ENCODE results near the gene TTC28. TPM values are rescaled to one million over a fixed set of nuclear protein-coding genes. Genes with fewer than 3 reads are reported as not detected.

TTC28 gene
- total RNA-seq, 1 donor from 2014 or later = 1.3 TPM

DNA sequence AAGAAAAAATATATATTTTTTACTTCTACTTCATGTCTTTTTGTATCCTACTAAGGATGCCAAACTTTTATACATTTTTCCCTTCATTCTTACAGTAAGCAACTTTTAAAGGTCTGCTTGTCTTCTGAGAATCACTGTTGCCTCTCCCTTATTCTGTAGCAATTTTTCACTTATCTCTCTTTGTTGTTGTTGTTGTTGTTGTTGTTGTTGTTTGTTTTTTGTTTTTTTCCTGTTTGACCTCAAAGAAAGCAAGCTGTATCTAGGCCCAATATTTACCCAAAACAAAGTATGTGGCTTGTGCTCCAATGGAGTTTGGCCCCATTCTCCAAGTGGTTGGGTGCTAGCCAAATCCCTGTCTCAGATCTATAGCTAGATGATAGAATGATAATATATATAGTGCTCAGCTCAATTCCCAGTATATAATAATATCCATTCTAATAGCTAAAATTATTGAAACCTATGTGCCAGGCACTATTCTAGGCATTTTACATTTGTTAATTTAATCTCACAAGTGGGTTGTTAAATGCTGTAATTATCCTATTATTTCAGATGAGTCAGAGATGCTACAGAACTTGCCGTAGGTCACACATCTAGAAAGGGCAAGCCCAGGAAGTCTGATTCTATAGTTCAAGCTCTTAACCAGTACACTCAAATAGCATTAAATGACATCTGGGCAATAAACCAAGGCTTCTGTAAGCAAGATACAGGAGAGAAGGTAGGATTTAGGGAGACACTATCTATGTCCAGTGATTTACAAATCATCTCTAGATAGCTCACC lies 555.5 kb downstream of the TTC28 start:
- Histone ChIP-seq H3K4me3 (ENCODE audit: low read depth, low read length) (no peak overlapping the region), H3K27me3 (ENCODE audit: control insufficient read depth, insufficient read depth, low read length) (no peaks in the 10 kb centered on the region), H3K36me3 (ENCODE audit: control insufficient read depth, insufficient read depth, low read length) (no peaks in the 10 kb centered on the region)
- FAIRE-seq (no peak), DNase-seq (ENCODE audit: low read depth) (peak; percentile 55)
- TF ChIP-seq, protein P1, sequence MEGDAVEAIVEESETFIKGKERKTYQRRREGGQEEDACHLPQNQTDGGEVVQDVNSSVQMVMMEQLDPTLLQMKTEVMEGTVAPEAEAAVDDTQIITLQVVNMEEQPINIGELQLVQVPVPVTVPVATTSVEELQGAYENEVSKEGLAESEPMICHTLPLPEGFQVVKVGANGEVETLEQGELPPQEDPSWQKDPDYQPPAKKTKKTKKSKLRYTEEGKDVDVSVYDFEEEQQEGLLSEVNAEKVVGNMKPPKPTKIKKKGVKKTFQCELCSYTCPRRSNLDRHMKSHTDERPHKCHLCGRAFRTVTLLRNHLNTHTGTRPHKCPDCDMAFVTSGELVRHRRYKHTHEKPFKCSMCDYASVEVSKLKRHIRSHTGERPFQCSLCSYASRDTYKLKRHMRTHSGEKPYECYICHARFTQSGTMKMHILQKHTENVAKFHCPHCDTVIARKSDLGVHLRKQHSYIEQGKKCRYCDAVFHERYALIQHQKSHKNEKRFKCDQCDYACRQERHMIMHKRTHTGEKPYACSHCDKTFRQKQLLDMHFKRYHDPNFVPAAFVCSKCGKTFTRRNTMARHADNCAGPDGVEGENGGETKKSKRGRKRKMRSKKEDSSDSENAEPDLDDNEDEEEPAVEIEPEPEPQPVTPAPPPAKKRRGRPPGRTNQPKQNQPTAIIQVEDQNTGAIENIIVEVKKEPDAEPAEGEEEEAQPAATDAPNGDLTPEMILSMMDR (IDR thresholded peaks at IDR 0.05; ENCODE audit: insufficient read depth, low read length, severe bottlenecking) = no peak

- Histone ChIP-seq H3K36me3 (ENCODE audit: control insufficient read depth, insufficient read depth, low read length) (no peaks in the 10 kb centered on the region), H3K4me3 (ENCODE audit: low read depth, low read length) (no peak overlapping the region), H3K27me3 (ENCODE audit: control insufficient read depth, insufficient read depth, low read length) (no peaks in the 10 kb centered on the region)
- TF ChIP-seq, protein P1 (IDR thresholded peaks at IDR 0.05; ENCODE audit: insufficient read depth, low read length, severe bottlenecking) = no peak
- DNase-seq (ENCODE audit: low read depth) (no peak), FAIRE-seq (no peak)
Measured at GRCh38 chr22:28120691-28121592, 558.7 kb downstream of the TTC28 start.

DNA sequence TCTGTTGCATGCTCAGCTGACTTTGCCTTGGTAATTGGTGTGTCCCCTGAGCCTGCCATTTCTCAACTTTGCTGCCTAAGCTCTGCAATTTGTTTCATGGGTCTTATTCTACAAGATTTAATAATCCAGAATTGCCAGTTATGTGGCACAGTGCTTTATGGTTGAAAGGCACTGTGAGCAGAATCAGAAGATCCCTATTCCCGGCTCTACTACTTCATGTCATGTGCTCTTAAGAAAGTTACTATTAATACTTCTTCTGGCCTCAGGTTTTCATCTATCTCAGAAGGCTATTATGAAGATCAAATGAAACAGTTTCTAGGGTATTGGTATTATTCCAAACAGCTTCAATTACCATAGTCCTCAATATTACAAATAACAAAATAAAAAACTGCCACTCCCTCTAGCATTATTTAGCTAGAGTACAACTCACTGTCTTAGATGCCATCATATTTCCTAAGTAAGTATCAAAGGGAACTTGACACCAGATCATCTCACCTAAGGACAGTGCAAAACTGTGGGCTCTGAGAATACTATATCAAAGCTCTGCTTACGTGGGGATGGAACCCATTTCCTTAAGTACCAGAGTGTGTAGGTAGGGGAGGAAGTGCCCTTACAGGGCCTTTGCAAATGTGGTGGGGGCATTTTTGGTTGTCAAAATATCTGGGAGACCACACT lies 560.5 kb downstream of the TTC28 start:
- no peak for FAIRE-seq

GRCh38 chr22:28116219-28116673 lies 563.4 kb downstream of the TTC28 start:
- Histone ChIP-seq H3K4me3 (ENCODE audit: low read depth, low read length) (no peak overlapping the region), H3K36me3 (ENCODE audit: control insufficient read depth, insufficient read depth, low read length) (no peaks in the 10 kb centered on the region), H3K27me3 (ENCODE audit: control insufficient read depth, insufficient read depth, low read length) (no peaks in the 10 kb centered on the region)
- peak; percentile 75 for FAIRE-seq
- TF ChIP-seq, protein P1 (IDR thresholded peaks at IDR 0.05; ENCODE audit: insufficient read depth, low read length, severe bottlenecking) = no peak
- DNase-seq (ENCODE audit: low read depth) = peak; percentile 97

More for the DNA sequence above, 560.5 kb downstream of the TTC28 start:
- no peak for DNase-seq (ENCODE audit: low read depth)
- TF ChIP-seq, protein P1 (IDR thresholded peaks at IDR 0.05; ENCODE audit: insufficient read depth, low read length, severe bottlenecking) = no peak
- H3K4me3 ChIP-seq (ENCODE audit: low read depth, low read length) = no peak overlapping the region
- H3K27me3 ChIP-seq (ENCODE audit: control insufficient read depth, insufficient read depth, low read length) = no peaks in the 10 kb centered on the region
- no peaks in the 10 kb centered on the region for H3K36me3 ChIP-seq (ENCODE audit: control insufficient read depth, insufficient read depth, low read length)

DNA sequence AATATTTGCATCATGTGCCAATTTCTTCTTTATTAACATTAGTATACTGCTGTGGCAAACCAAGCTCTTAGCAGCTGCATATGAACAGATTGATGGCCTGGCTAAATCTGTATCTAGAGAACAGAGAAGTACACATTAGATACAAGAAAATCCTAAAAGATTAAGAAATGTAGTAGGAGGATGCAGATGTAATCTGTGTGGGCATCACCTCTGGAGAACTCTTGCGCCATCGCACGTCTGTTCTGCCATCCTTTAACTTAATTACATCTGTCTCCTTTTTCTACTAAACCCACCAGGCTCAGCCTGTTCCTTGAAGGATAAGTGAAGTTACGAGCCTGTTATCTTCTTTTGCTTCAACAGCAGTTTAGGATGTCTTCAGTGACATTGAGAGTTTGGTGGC lies 564.2 kb downstream of the TTC28 start:
- DNase-seq (ENCODE audit: low read depth) = no peak
- no peak for FAIRE-seq
- Histone ChIP-seq H3K27me3 (ENCODE audit: control insufficient read depth, insufficient read depth, low read length) (no peaks in the 10 kb centered on the region), H3K36me3 (ENCODE audit: control insufficient read depth, insufficient read depth, low read length) (no peaks in the 10 kb centered on the region), H3K4me3 (ENCODE audit: low read depth, low read length) (no peak overlapping the region)
- TF ChIP-seq, protein P1 (IDR thresholded peaks at IDR 0.05; ENCODE audit: insufficient read depth, low read length, severe bottlenecking) = no peak

All from bronchial epithelial cell (primary cell).